Astrocyte (in vitro differentiated cells and primary cell): ENCODE results near the gene RNASE13. TPM values are rescaled to one million over a fixed set of nuclear protein-coding genes. Genes with fewer than 3 reads are reported as not detected.

Experiments used
- DNase-seq: peaks from one replicate; pipeline ENCODE4 v3.0.0-alpha.2; 2010; ENCODE audit warnings: low read depth
- FAIRE-seq: peaks from 2 replicates; lab custom pipeline; 2011; peaks lifted over from hg19 to GRCh38; lab: Jason Lieb, UNC
- H2AFZ ChIP-seq: 2 replicates; pipeline ENCODE4 v1.6.0; 2012; ENCODE audit warnings: low read depth, low read length, inconsistent platforms
- H3K27ac ChIP-seq: 2 replicates; pipeline ENCODE4 v1.5.1; 2011; ENCODE audit warnings: low read depth, low read length, inconsistent platforms
- H3K27me3 ChIP-seq: 2 replicates; pipeline ENCODE4 v1.6.0; 2011; ENCODE audit warnings: low read length, inconsistent platforms; ENCODE audit not compliant: insufficient read depth
- H3K36me3 ChIP-seq: 2 replicates; pipeline ENCODE4 v1.5.1; 2011; ENCODE audit warnings: low read length, inconsistent platforms; ENCODE audit not compliant: insufficient read depth
- H3K4me1 ChIP-seq: 2 replicates; pipeline ENCODE4 v1.5.1; 2011; ENCODE audit warnings: low read length, inconsistent platforms; ENCODE audit not compliant: insufficient read depth
- H3K4me2 ChIP-seq: 2 replicates; pipeline ENCODE4 v1.6.0; 2012; ENCODE audit warnings: low read length, inconsistent platforms
- H3K4me3 ChIP-seq: 2 replicates; pipeline ENCODE4 v1.5.1; 2011; ENCODE audit warnings: low read depth, mild to moderate bottlenecking, low read length, inconsistent platforms; ENCODE audit not compliant: insufficient read depth
- H3K79me2 ChIP-seq: 2 replicates; pipeline ENCODE4 v1.6.0; 2012; ENCODE audit warnings: mild to moderate bottlenecking, low read length, inconsistent platforms; ENCODE audit not compliant: insufficient read depth
- H3K9ac ChIP-seq: 2 replicates; pipeline ENCODE4 v1.6.0; 2012; ENCODE audit warnings: mild to moderate bottlenecking, low read length, inconsistent platforms
- H3K9me3 ChIP-seq: 2 replicates; pipeline ENCODE4 v1.5.1; 2012; ENCODE audit warnings: low read depth, mild to moderate bottlenecking, low read length, inconsistent platforms; ENCODE audit not compliant: insufficient read depth
- H4K20me1 ChIP-seq: 2 replicates; pipeline ENCODE4 v1.6.0; 2012; ENCODE audit warnings: low read length, inconsistent platforms; ENCODE audit not compliant: insufficient read depth
- H3K27ac Mint-ChIP-seq: one replicate; pipeline ENCODE4 v1.8.0; 2021; ENCODE audit warnings: mild to moderate bottlenecking, mixed read lengths; ENCODE audit not compliant: unreplicated experiment
- H3K27me3 Mint-ChIP-seq: one replicate; pipeline ENCODE4 v1.8.0; 2021; ENCODE audit warnings: low read depth, mixed read lengths; ENCODE audit not compliant: unreplicated experiment
- H3K36me3 Mint-ChIP-seq: one replicate; pipeline ENCODE4 v1.8.0; 2021; ENCODE audit warnings: low read depth, mixed read lengths; ENCODE audit not compliant: unreplicated experiment
- H3K4me1 Mint-ChIP-seq: one replicate; pipeline ENCODE4 v1.8.0; 2021; ENCODE audit warnings: low read depth, mixed read lengths; ENCODE audit not compliant: unreplicated experiment
- H3K4me3 Mint-ChIP-seq: one replicate; pipeline ENCODE4 v1.8.0; 2021; ENCODE audit warnings: mild to moderate bottlenecking, moderate library complexity, mixed read lengths; ENCODE audit not compliant: unreplicated experiment
- H3K9me3 Mint-ChIP-seq: one replicate; pipeline ENCODE4 v1.8.0; 2021; ENCODE audit warnings: mild to moderate bottlenecking, mixed read lengths; ENCODE audit not compliant: unreplicated experiment
- CTCF ChIP-seq: IDR thresholded peaks from 2 replicates; pipeline ENCODE4 v1.5.1; 2011; ENCODE audit warnings: low read depth, mild to moderate bottlenecking, inconsistent platforms, low read length, moderate library complexity; ENCODE audit not compliant: insufficient read depth
- EZH2 ChIP-seq: IDR thresholded peaks from 2 replicates; pipeline ENCODE4 v1.6.1; 2012; ENCODE audit warnings: mild to moderate bottlenecking, low read length, inconsistent platforms; ENCODE audit not compliant: insufficient read depth
- total RNA-seq: library from RNA; stranded (reverse); gene quantifications from 2 replicates; pipeline ENCODE4 v1.2.1, GENCODE V29; 2021

The RNASE13 gene
- total RNA-seq, 1 donor from 2014 or later: not detected

- Histone ChIP-seq H4K20me1 (no peaks in the 10 kb centered on the region), H2AFZ (no peak overlapping the region), H3K9me3 (no peaks in the 10 kb centered on the region), H3K4me3 (no peak overlapping the region), H3K9ac (no peak overlapping the region), H3K36me3 (no peaks in the 10 kb centered on the region), H3K27ac (no peak overlapping the region), H3K4me2 (no peak overlapping the region), H3K79me2 (no peaks in the 10 kb centered on the region), H3K27me3 (no peaks in the 10 kb centered on the region), H3K4me1 (peaks cover 12% of the 10 kb centered on the region)
- Mint-ChIP-seq H3K9me3 (no peaks in the 10 kb centered on the region), H3K27me3 (no peaks in the 10 kb centered on the region), H3K4me3 (no peak overlapping the region), H3K27ac (no peak overlapping the region), H3K4me1 (peaks cover 40% of the 10 kb centered on the region), H3K36me3 (no peaks in the 10 kb centered on the region)
- DNase-seq (no peak), FAIRE-seq (no peak)
- TF ChIP-seq EZH2 (no peak), CTCF (no peak)
Observed at GRCh38 chr14:21056520-21057163, 22.0 kb upstream of the RNASE13 start.

GRCh38 chr14:21055432-21056117 is 21.0 kb upstream of the RNASE13 start:
- Mint-ChIP-seq H3K9me3 (no peaks in the 10 kb centered on the region), H3K4me3 (no peak overlapping the region), H3K36me3 (no peaks in the 10 kb centered on the region), H3K4me1 (peaks cover 34% of the 10 kb centered on the region), H3K27ac (no peak overlapping the region), H3K27me3 (no peaks in the 10 kb centered on the region)
- H3K4me1 ChIP-seq: peaks cover 12% of the 10 kb centered on the region
- H3K27me3 ChIP-seq: no peaks in the 10 kb centered on the region
- FAIRE-seq (no peak), DNase-seq (no peak)
- no peak overlapping the region for H3K27ac ChIP-seq
- H3K9ac ChIP-seq: no peak overlapping the region
- H3K79me2 ChIP-seq: no peaks in the 10 kb centered on the region
- no peaks in the 10 kb centered on the region for H3K36me3 ChIP-seq
- no peak for TF ChIP-seq CTCF
- TF ChIP-seq EZH2: no peak
- H3K4me2 ChIP-seq: no peak overlapping the region
- H4K20me1 ChIP-seq: no peaks in the 10 kb centered on the region
- no peaks in the 10 kb centered on the region for H3K9me3 ChIP-seq
- H3K4me3 ChIP-seq: no peak overlapping the region
- H2AFZ ChIP-seq: no peak overlapping the region

- no peak overlapping the region for H3K27ac Mint-ChIP-seq
- H2AFZ ChIP-seq: no peak overlapping the region
- H3K27me3 Mint-ChIP-seq: no peaks in the 10 kb centered on the region
- no peak overlapping the region for H3K4me3 Mint-ChIP-seq
- TF ChIP-seq CTCF: no peak
- no peak for TF ChIP-seq EZH2
- no peaks in the 10 kb centered on the region for H3K79me2 ChIP-seq
- no peak overlapping the region for H3K4me3 ChIP-seq
- H3K36me3 ChIP-seq: no peaks in the 10 kb centered on the region
- no peak overlapping the region for H3K4me2 ChIP-seq
- H3K4me1 Mint-ChIP-seq: peaks cover 26% of the 10 kb centered on the region
- no peaks in the 10 kb centered on the region for H4K20me1 ChIP-seq
- FAIRE-seq: no peak
- peaks cover 12% of the 10 kb centered on the region for H3K4me1 ChIP-seq
- H3K36me3 Mint-ChIP-seq: no peaks in the 10 kb centered on the region
- no peaks in the 10 kb centered on the region for H3K9me3 Mint-ChIP-seq
- no peaks in the 10 kb centered on the region for H3K27me3 ChIP-seq
- DNase-seq: no peak
- no peak overlapping the region for H3K27ac ChIP-seq
- H3K9me3 ChIP-seq: no peaks in the 10 kb centered on the region
- no peak overlapping the region for H3K9ac ChIP-seq
Observed at GRCh38 chr14:21054768-21055145, 20.1 kb upstream of the RNASE13 start.
